Heart right ventricle (tissue), 16 donors: ENCODE measurements around the gene RFX3. TPM values are rescaled to one million over a fixed set of nuclear protein-coding genes. Genes with fewer than 3 reads are reported as not detected.
A peak's percentile ranks its signal among the peaks of the same experiment; 100 is the strongest.

Source experiments
- ATAC-seq, 8 donors: fragments of 200-7000 bp; cut with Tn5 transposase; one replicate each; pipeline ENCODE4 v1.9.1; 2020; ENCODE audit warnings: mild to moderate bottlenecking in 8 of 8, moderate library complexity in 8 of 8, moderate number of reproducible peaks in 1 of 8
- DNase-seq, 2 donors: peaks; one replicate each; pipeline ENCODE4 v3.0.0-alpha.2; 2020
- H3K27ac ChIP-seq, 10 donors: fragments of 200-600 bp; sonication (generic) in 2 of 10; one replicate each; pipeline versions ENCODE4 v1.5.0 to v1.8.0; 2020 to 2022; ENCODE audit warnings: mild to moderate bottlenecking in 3 of 10
- H3K27me3 ChIP-seq, 7 donors: fragments of 200-600 bp; one replicate each; pipeline ENCODE4 v1.8.0; 2021 to 2022; ENCODE audit warnings: mild to moderate bottlenecking in 2 of 7
- H3K36me3 ChIP-seq, 9 donors: fragments of 200-600 bp; sonication (generic) in 1 of 9; one replicate each; pipeline versions ENCODE4 v1.5.0 to v1.8.0; 2020 to 2022; ENCODE audit warnings: mild to moderate bottlenecking in 2 of 9
- H3K4me1 ChIP-seq, 9 donors: fragments of 200-600 bp; sonication (generic) in 1 of 9; one replicate each; pipeline versions ENCODE4 v1.5.0 to v1.8.0; 2020 to 2022; ENCODE audit warnings: mild to moderate bottlenecking in 4 of 9
- H3K4me3 ChIP-seq, 10 donors: fragments of 200-600 bp; sonication (generic) in 2 of 10; one replicate each; pipeline versions ENCODE4 v1.5.0 to v1.8.0; 2020 to 2022; ENCODE audit warnings: mild to moderate bottlenecking in 7 of 10, moderate library complexity in 2 of 10
- H3K9me3 ChIP-seq, 11 donors: fragments of 200-600 bp in 10 of 11; sonication (generic) in 2 of 11; one replicate each; pipeline versions ENCODE4 v1.5.0 to v1.8.0; 2013 to 2022; ENCODE audit warnings: mild to moderate bottlenecking in 2 of 11, control low read depth in 1 of 11, moderate library complexity in 1 of 11
- WGBS, 2 donors: extraction: QIAGEN DNeasy Blood & Tissue Kit; methylation state at CpG; one replicate each; pipeline ENCODE4 v1.1.7; 2013; ENCODE audit warnings: inconsistent platforms in 1 of 2; 5-methylcytosine and 5-hydroxymethylcytosine counted together
- intact Hi-C, 10 donors: fragments of 100-400 bp; cut with DNase I; formaldehyde crosslinking; loops; one replicate each; pipeline versions ENCODE4 v1.11.1 to v1.14.2; 2022
- polyA plus RNA-seq, 2 donors: library from polyadenylated mRNA; stranded (reverse); fragments of 200-250 nt; gene quantifications; one replicate each; pipeline ENCODE4 v1.2.3, GENCODE V29; 2013
- total RNA-seq, 10 donors: library from RNA; stranded (reverse); fragmentation: NEBNext Ultra II Directional in 3 of 10; extraction: Animal tissue kit (Norgen Biotek cat#: 25700) in 3 of 10; gene quantifications; one replicate each; pipeline versions ENCODE4 v1.2.1 to v1.2.4, GENCODE V29; 2021 to 2023
- TF ChIP-seq, protein P1 (sequence below), 9 donors: fragments of 200-600 bp; sonication (generic) in 2 of 9; IDR thresholded peaks; one replicate each; pipeline versions ENCODE4 v1.5.0 to v1.8.0; 2021 to 2022; ENCODE audit warnings: antibody characterized with exemption in 9 of 9, mild to moderate bottlenecking in 5 of 9, moderate library complexity in 1 of 9
- donor health status: Arrhythmogenic right ventricular cardiomyopathy.
- donor health status: ischemic (EF 13 %, LVEDD 7.1; RV severe dilation, severe dysfunction).
- donor health status: healthy with polysubstance abuse.
- donor health status: DM: no; HTN: yes; CAD: no.
- donor health status: DM: no; HTN: no; CAD: no.
- donor health status: ischemic (EF 25% LVEDD 6.9; RV normal size, moderate dysfunction).
- donor health status: ischemic (EF 25% LVEDD 5.7; RV mildly dilated, moderate dysfunction).
- donor health status: healthy.
- donor health status: DM: yes; HTN: yes; CAD: no.
- donor health status: Ischemic cardiomyopathy.
- donor health status: ischemic (EF 35%, LVEDD 5.7; RV mildly dilated, moderate dysfunction).
- donor health status: nonischemic (EF 11% LVEDD 7.7; RV severe dilation, severe dysfunction).
- donor health status: DM: yes; HTN: yes; CAD: no.
- donor health status: PGD.
- donor health status: ischemic (EF 29% LVEDD 5.4; RV normal size, mild dysfunction).
- donor health status: nonischemic (EF 23%, LVEDD 6.1; RV moderate dilation, normal function).

Gene RFX3
- total and polyA plus RNA-seq, 12 donors, result 0.43 to 5.9 (median 3.5) TPM

DNA sequence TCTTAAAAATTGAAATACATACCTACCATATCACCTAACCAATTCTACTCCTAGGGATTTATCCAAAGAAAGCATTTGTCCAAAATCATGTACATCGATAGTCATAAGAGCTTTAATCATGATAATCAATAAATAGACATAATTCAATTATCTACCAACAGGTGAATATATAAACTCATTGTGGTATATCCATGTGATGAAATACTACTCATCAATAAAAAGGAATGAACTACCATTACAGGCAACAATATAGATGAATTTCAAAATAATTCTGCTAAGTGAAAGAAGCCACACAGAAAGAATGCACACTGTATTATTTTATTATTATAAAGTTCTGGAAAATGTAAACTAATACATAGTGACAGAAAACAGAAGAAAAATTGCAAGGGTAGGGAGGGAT is 81.8 kb downstream of the RFX3 start:
- H3K9me3 ChIP-seq, result peaks cover 0 to 9% (median 0%) of the 10 kb centered on the region in 11 donors
- peaks cover 0 to 10% (median 0%) of the 10 kb centered on the region in 9 donors for H3K4me1 ChIP-seq
- H3K36me3 ChIP-seq, result no peaks in the 10 kb centered on the region
- no peak overlapping the region for H3K4me3 ChIP-seq
- 94 to 97% methylated on average over 1 of the region's 1 CpG for WGBS, 2 donors
- no peak overlapping the region for H3K27ac ChIP-seq
- DNase-seq (no peak), ATAC-seq (no peak)
- intact Hi-C loops, result loop anchor here in 6 of 10 donors (5.0 to 10.0 kb wide), 3 partner anchors 199 to 209 kb away; no protein-coding TSS in a partner anchor
- TF ChIP-seq, protein P1, sequence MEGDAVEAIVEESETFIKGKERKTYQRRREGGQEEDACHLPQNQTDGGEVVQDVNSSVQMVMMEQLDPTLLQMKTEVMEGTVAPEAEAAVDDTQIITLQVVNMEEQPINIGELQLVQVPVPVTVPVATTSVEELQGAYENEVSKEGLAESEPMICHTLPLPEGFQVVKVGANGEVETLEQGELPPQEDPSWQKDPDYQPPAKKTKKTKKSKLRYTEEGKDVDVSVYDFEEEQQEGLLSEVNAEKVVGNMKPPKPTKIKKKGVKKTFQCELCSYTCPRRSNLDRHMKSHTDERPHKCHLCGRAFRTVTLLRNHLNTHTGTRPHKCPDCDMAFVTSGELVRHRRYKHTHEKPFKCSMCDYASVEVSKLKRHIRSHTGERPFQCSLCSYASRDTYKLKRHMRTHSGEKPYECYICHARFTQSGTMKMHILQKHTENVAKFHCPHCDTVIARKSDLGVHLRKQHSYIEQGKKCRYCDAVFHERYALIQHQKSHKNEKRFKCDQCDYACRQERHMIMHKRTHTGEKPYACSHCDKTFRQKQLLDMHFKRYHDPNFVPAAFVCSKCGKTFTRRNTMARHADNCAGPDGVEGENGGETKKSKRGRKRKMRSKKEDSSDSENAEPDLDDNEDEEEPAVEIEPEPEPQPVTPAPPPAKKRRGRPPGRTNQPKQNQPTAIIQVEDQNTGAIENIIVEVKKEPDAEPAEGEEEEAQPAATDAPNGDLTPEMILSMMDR (IDR thresholded peaks at IDR 0.05), result no peak
- no peaks in the 10 kb centered on the region for H3K27me3 ChIP-seq

DNA sequence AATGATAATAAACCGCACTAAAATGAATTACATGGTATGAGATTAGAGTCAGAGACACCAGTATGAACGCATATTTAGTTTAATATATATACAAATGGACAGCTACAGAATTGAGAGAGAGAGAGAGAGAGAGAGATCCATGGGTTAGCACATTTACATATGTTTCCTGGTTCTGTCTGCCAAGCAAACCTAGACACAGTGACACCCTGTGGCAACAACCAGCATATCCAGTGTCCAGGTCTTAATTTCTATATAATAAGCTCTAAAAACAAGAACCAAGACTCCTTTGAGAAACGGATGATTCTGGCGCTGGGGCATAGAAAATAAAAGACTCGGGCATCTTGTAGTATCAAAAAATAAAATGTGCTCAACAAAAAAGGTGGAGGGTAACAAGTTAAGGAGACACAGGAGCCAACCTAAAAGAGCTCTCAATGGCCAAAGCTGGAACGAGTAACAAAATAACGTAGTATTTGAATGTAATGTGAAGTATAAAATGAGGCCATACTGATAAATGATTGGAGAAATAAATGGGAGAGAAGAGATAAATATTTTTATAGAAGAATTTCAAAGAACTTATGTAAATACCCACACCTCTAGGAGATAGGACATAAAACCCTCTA is 84.5 kb downstream of the RFX3 start:
- intact Hi-C loops, result loop anchor here in 6 of 10 donors (5.0 to 10.0 kb wide), 3 partner anchors 197 to 207 kb away; no protein-coding TSS in a partner anchor
- Histone ChIP-seq H3K9me3 (peaks cover 0 to 9% (median 0%) of the 10 kb centered on the region in 11 donors), H3K27me3 (no peaks in the 10 kb centered on the region), H3K36me3 (no peaks in the 10 kb centered on the region), H3K4me3 (no peak overlapping the region), H3K4me1 (peaks cover 0 to 6% (median 0%) of the 10 kb centered on the region in 9 donors), H3K27ac (no peak overlapping the region)
- WGBS, 2 donors, result 80 to 85% methylated on average over 7 of the region's 7 CpGs
- TF ChIP-seq, protein P1 (IDR thresholded peaks at IDR 0.05), result peak in 8 of 9 donors; percentile 5 to 65 (median 54)
- ATAC-seq, result peak in 4 of 8 donors; percentile 41 to 59 (median 46)
- DNase-seq, result peak in 1 of 2 donors; percentile 13

DNA sequence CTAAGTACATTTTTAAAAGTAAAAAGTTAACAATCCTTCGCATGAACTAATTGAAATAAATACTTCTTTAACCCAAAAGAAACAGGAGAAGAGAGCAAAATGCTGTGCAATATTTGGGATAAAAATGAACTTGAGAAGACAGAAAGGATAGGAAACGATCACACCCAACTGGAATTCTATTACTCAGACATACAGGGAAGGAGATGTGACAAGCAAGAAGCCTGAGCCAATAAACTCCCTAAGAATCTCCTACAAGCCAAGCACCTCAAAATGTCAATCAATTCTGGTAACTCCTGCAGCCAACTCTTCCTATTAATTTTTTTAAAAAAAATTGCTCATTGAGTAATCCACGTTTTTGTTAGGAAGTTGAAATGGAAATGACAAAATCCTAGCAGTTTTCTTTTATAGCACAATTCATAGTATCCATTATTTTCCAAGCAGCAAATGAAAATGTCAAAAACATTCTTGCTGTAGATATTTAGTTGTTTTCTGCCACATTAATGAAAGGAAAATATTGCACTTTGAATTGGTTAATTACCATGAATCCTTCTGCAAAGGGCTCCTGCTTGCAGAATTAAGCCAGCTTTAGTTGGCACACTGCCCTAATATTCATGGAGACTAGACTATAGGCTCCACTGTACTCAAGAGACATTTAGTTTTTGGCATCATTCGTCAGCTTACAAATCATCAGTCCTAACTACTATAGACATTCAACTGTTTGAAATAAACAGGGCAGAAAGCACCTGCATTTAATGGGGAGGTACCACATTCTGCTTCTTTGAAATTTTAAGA is 89.0 kb downstream of the RFX3 start:
- TF ChIP-seq, protein P1 (IDR thresholded peaks at IDR 0.05), result no peak

DNA sequence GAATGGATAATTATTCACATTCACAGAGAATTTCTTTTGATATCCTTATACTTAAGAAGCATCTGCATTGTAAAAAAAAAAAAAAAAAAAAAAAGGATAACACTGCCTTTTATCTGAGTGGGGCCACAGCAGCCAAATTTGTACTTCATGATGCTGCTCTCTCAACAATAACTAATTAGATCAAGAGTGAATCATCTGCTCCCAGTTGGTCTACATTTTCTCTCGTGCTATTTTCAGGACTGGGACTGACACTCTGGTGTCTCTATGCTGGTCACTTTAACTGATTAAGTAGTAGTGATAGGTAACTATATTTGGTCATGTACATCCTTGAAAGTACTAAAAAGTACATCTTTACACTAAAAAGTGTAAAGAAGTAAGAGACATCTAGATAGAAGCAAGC is 90.1 kb downstream of the RFX3 start:
- WGBS, 2 donors, result 66 to 78% methylated on average over 1 of the region's 1 CpG
- Histone ChIP-seq H3K9me3 (no peaks in the 10 kb centered on the region), H3K4me3 (no peak overlapping the region), H3K27me3 (no peaks in the 10 kb centered on the region), H3K27ac (no peak overlapping the region), H3K4me1 (peaks cover 0 to 10% (median 4%) of the 10 kb centered on the region in 9 donors), H3K36me3 (no peaks in the 10 kb centered on the region)
- intact Hi-C loops, result no loop called here
- TF ChIP-seq, protein P1 (IDR thresholded peaks at IDR 0.05), result no peak
- no peak for ATAC-seq
- DNase-seq, result no peak

More for the DNA sequence above, 89.0 kb downstream of the RFX3 start:
- no peak for ATAC-seq
- WGBS, 2 donors, result 56 to 57% methylated on average over 4 of the region's 4 CpGs
- Histone ChIP-seq H3K27me3 (no peaks in the 10 kb centered on the region), H3K9me3 (no peaks in the 10 kb centered on the region), H3K4me3 (no peak overlapping the region), H3K27ac (no peak overlapping the region), H3K4me1 (peaks cover 0 to 10% (median 4%) of the 10 kb centered on the region in 9 donors), H3K36me3 (no peaks in the 10 kb centered on the region)
- intact Hi-C loops, result no loop called here
- no peak for DNase-seq
